Smooth muscle cell (in vitro differentiated cells): Measurements from ENCODE around the gene WDR45B. TPM values are rescaled to one million over a fixed set of nuclear protein-coding genes. Genes with fewer than 3 reads are reported as not detected.

ENCODE experiments used
- DNase-seq: peaks from one replicate; lab custom pipeline; 2025; ENCODE audit not compliant: unreplicated experiment; lab: John Stamatoyannopoulos, UW
- H2AFZ ChIP-seq: fragments of 200-600 bp; sonication (generic); 2 replicates; pipeline ENCODE4 v1.6.0; 2016; ENCODE audit warnings: antibody characterized with exemption, low read depth, mild to moderate bottlenecking
- H3F3A ChIP-seq: fragments of 200-600 bp; sonication (generic); 2 replicates; pipeline ENCODE4 v1.6.0; 2017; ENCODE audit warnings: antibody characterized with exemption, low read depth
- H3K27ac ChIP-seq: fragments of 200-600 bp; sonication (generic); 2 replicates; pipeline ENCODE4 v1.5.1; 2016; ENCODE audit warnings: low read depth, mild to moderate bottlenecking
- H3K27me3 ChIP-seq: fragments of 200-600 bp; sonication (generic); 2 replicates; pipeline ENCODE4 v1.6.1; 2016; ENCODE audit warnings: low read depth, mild to moderate bottlenecking
- H3K36me3 ChIP-seq: fragments of 200-600 bp; sonication (generic); 2 replicates; pipeline ENCODE4 v1.5.1; 2016; ENCODE audit warnings: low read depth
- H3K4me1 ChIP-seq: fragments of 200-600 bp; sonication (generic); 2 replicates; pipeline ENCODE4 v1.5.1; 2016; ENCODE audit warnings: low read depth
- H3K4me2 ChIP-seq: fragments of 200-600 bp; sonication (generic); 2 replicates; pipeline ENCODE4 v1.6.0; 2016; ENCODE audit warnings: mild to moderate bottlenecking
- H3K4me3 ChIP-seq: fragments of 200-600 bp; sonication (generic); 2 replicates; pipeline ENCODE4 v1.5.1; 2016; ENCODE audit warnings: mild to moderate bottlenecking
- H3K79me2 ChIP-seq: fragments of 200-600 bp; sonication (generic); 2 replicates; pipeline ENCODE4 v1.6.0; 2016; ENCODE audit warnings: low read depth, mild to moderate bottlenecking
- H3K9ac ChIP-seq: fragments of 200-600 bp; sonication (generic); 2 replicates; pipeline ENCODE4 v1.6.0; 2016; ENCODE audit warnings: low read depth
- H3K9me3 ChIP-seq: fragments of 200-600 bp; sonication (generic); replicated peaks from 2 replicates; pipeline ENCODE4 v1.5.1; 2016; ENCODE audit warnings: low read depth
- H4K20me1 ChIP-seq: fragments of 200-600 bp; sonication (generic); 2 replicates; pipeline ENCODE4 v1.6.0; 2016; ENCODE audit warnings: low read depth
- CTCF ChIP-seq: fragments of 200-600 bp; sonication (generic); IDR thresholded peaks from 2 replicates; pipeline ENCODE4 v1.5.1; 2017; ENCODE audit warnings: borderline replicate concordance, mild to moderate bottlenecking, antibody characterized with exemption; ENCODE audit not compliant: insufficient read depth, poor library complexity, severe bottlenecking
- WGBS: methylation state at CpG from one replicate; pipeline ENCODE4 v1.1.7; 2016; ENCODE audit warnings: low lambda C conversion rate; 5-methylcytosine and 5-hydroxymethylcytosine counted together
- polyA plus RNA-seq: library from polyadenylated mRNA; unstranded; fragments of >200 nt; fragmentation: Nextera tagmentation; extraction: Ambion mirVana; gene quantifications from 2 replicates; pipeline ENCODE4 v1.2.1, GENCODE V29; 2016
- total RNA-seq: library from RNA; depleted of rRNA; stranded (reverse); fragments of >200 nt; gene quantifications from 2 replicates; pipeline ENCODE4 v1.2.3, GENCODE V29; 2014

Gene WDR45B
- total and polyA plus RNA-seq, 2 experiments from 2014 or later: 73.0 to 94.6 TPM

GRCh38 chr17:82633343-82633742, 14.9 kb downstream of the WDR45B start:
- Histone ChIP-seq H3F3A (peaks cover 5% of the 10 kb centered on the region), H3K4me2 (no peak overlapping the region), H3K4me1 (no peaks in the 10 kb centered on the region), H3K27ac (peak overlapping the region; percentile 51), H3K36me3 (peaks cover 5% of the 10 kb centered on the region), H3K27me3 (no peaks in the 10 kb centered on the region), H2AFZ (no peak overlapping the region), H3K9ac (no peak overlapping the region), H4K20me1 (peaks cover 92% of the 10 kb centered on the region), H3K9me3 (no peaks in the 10 kb centered on the region), H3K79me2 (peaks cover 81% of the 10 kb centered on the region), H3K4me3 (no peak overlapping the region)
- DNase-seq: no peak
- TF ChIP-seq CTCF: no peak

DNA sequence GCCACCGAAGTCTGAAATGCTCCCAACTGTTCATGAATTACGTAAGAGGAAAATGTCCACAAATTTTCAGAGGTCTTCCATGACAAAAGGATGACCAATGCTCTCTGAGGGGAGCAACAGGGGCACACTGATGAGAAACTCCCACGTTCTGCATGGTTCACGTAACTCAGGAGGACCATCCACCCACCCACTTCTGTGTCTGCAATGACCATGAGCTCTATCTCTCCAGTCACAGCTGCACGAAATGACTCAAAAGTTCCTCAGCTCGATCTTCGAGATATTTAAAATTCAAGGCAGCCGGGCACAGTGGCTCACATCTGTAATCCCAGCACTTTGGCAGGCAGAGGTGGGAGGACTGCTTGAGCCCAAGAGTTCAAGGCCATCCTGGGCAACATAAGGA, 15.8 kb downstream of the WDR45B start:
- no peaks in the 10 kb centered on the region for H3K9me3 ChIP-seq
- no peak for TF ChIP-seq CTCF
- H4K20me1 ChIP-seq: peaks cover 94% of the 10 kb centered on the region
- no peak overlapping the region for H3K4me2 ChIP-seq
- H3K79me2 ChIP-seq: peaks cover 77% of the 10 kb centered on the region
- peaks cover 5% of the 10 kb centered on the region for H3K36me3 ChIP-seq
- H3K4me1 ChIP-seq: no peaks in the 10 kb centered on the region
- 44% methylated on average over 8 of the region's 8 CpGs for WGBS
- H3K4me3 ChIP-seq: no peak overlapping the region
- H3K9ac ChIP-seq: no peak overlapping the region
- peak overlapping the region; percentile 82 for H3K27ac ChIP-seq
- H2AFZ ChIP-seq: no peak overlapping the region
- H3K27me3 ChIP-seq: no peaks in the 10 kb centered on the region
- DNase-seq: no peak
- peaks cover 4% of the 10 kb centered on the region for H3F3A ChIP-seq

DNA sequence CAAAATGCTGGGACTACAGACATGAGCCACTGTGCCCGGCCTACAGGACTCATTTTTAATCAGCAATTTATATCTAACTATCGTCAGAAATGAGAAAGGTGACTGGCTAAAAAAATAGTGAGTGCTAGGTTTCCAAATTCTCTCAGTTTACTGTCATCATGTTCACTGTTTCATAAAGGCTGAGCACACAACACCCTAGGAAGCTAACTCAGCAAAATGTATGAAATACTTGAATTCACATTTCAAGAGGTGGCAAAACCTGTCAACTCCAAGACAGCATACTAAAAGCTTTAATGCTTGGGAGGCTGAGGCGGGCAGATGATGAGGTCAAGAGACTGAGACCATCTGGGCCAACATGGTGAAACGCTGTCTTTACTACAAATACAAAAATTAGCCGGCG, 16.7 kb downstream of the WDR45B start:
- H3K4me2 ChIP-seq: no peak overlapping the region
- H3K27me3 ChIP-seq: no peaks in the 10 kb centered on the region
- H3F3A ChIP-seq: no peaks in the 10 kb centered on the region
- DNase-seq: no peak
- no peak for TF ChIP-seq CTCF
- no peaks in the 10 kb centered on the region for H3K9me3 ChIP-seq
- peaks cover 10% of the 10 kb centered on the region for H3K36me3 ChIP-seq
- H3K9ac ChIP-seq: no peak overlapping the region
- H3K79me2 ChIP-seq: peaks cover 68% of the 10 kb centered on the region
- no peaks in the 10 kb centered on the region for H3K4me1 ChIP-seq
- no peak overlapping the region for H2AFZ ChIP-seq
- 66% methylated on average over 6 of the region's 6 CpGs for WGBS
- no peak overlapping the region for H3K4me3 ChIP-seq
- peak overlapping the region; percentile 82 for H3K27ac ChIP-seq
- peaks cover 87% of the 10 kb centered on the region for H4K20me1 ChIP-seq

DNA sequence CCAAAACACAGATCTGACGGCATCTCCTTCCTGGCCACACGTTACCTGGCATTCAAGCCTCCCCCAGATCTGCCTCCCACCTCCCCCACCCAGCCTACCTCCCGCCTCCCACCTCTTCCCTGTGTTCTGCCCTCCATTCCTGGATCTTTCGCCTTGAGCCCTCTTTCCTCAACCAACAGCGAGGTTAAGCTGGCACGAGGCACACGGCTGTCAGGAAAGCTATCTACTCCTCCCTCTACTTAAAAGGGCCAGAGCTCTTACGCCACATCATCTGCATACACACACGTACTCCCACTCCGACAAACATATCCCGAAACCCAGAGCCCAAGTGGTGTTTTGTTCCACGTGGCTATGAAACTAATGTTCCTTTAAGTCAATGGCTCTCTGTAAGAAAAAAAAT, 18.0 kb downstream of the WDR45B start:
- 88% methylated on average over 12 of the region's 12 CpGs for WGBS
- no peaks in the 10 kb centered on the region for H3F3A ChIP-seq
- H3K27me3 ChIP-seq: no peaks in the 10 kb centered on the region
- no peak overlapping the region for H3K4me2 ChIP-seq
- H3K9me3 ChIP-seq: no peaks in the 10 kb centered on the region
- no peaks in the 10 kb centered on the region for H3K4me1 ChIP-seq
- H3K9ac ChIP-seq: no peak overlapping the region
- DNase-seq: no peak
- peaks cover 79% of the 10 kb centered on the region for H4K20me1 ChIP-seq
- peaks cover 12% of the 10 kb centered on the region for H3K36me3 ChIP-seq
- no peak overlapping the region for H3K27ac ChIP-seq
- H3K79me2 ChIP-seq: peaks cover 55% of the 10 kb centered on the region
- no peak overlapping the region for H3K4me3 ChIP-seq
- no peak for TF ChIP-seq CTCF
- no peak overlapping the region for H2AFZ ChIP-seq
